ENCODE measurements around the gene CDK18. TPM values are rescaled to one million over a fixed set of nuclear protein-coding genes. Genes with fewer than 3 reads are reported as not detected.

The CDK18 gene
- total RNA-seq, 1 donor from 2014 or later: 0.68 TPM

DNA sequence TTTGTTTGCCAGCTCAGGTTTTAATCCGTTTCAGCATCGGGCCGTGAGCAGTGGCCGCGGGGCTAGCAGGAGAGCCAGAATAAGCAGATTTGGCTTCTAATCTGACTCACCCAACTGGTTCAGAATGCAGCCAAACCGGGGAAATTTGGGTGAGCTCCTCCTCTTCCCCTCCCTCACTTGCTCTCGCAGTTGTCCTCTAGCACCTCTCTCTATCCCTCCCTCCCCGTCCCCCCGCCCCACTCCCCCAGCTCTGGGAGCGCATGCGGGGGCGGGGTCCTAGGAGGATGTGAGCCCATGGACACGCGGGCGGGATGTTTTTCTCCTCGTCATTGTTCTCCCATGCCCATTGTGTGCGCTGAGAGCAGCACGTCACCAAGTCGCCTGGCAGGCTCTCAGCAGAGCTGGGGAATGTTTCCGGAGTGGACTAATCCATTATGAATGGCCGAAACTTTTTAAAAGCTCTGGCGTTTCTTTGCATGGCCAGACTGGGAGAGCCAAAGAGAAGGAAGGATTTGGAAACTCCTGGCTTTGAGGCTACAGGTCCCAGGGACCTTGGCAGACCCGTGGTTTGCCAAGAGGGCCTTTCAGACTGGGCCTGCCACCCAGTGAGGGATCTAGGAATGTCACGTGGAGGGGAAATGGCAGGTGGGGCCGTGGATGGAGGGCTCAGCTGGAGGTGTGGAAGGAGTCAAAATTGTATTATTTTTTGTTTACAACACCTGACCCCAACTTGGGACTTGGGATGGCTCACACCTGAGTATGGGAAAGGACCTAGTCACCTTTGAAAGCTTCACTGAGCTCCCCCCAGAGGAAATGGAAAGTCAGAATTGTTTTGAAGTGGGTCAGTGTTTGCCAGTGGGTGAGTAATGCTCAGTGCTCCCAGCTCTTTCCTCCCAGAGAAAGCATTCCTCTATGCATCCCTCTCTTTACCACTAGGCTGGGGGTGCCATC lies 39.2 kb downstream of the CDK18 start:
- DNase-seq (ENCODE audit: low spot score): no peak
- intact Hi-C loops (cut with micrococcal nuclease): no loop called here
- Mint-ChIP-seq H3K9me3 (no peaks in the 10 kb centered on the region), H3K27me3 (ENCODE audit: low read depth) (peaks cover 24% of the 10 kb centered on the region), H3K27ac (peak overlapping the region; percentile 33), H3K4me3 (ENCODE audit: low read depth) (peak overlapping the region; percentile 47), H3K4me1 (ENCODE audit: low read depth) (peaks cover 5% of the 10 kb centered on the region), H3K36me3 (ENCODE audit: low read depth) (no peaks in the 10 kb centered on the region)

DNA sequence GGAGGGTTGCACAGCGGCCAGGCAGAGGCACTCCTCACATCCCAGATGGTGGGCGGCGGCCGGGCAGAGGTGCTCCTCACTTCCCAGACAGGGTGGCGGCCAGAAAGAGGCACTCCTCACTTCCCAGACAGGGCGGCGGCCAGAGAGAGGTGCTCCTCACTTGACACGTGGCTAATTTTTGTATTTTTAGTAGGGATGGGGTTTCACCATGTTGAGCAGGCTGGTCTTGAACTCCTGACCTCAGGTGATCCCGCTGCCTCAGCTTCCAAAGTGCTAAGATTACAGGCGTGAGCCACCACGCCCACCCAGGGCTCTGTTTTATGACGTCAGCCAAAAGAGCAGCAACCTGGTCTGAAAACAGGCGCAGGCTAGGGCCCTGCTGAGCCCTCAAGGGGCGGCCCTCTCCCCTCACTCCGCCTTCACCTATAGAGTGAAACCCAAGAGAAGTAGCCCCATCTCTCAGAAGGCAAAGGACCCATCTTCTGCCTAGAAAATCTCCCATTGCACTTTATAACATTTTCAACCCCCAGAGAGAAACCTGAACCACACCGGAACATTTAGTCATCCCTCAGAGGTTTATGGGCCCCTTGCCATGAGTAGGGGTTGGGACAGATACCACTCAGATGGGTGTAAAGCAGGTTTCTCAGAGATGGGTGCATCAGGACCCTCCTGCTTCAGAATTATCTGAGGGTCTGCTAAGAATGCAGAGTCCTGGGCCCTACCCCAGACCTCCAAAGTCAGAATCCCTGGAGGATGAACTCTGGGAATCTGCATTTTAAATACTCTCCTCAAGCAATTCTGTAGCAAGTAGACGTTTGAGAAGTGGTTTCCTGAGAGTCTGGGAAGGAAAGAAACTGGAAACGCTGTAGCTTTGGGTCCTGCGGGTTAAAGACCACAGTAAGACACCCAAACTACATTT lies 40.8 kb downstream of the CDK18 start:
- Mint-ChIP-seq H3K9me3 (no peaks in the 10 kb centered on the region), H3K4me3 (ENCODE audit: low read depth) (no peak overlapping the region), H3K27ac (no peak overlapping the region), H3K27me3 (ENCODE audit: low read depth) (peaks cover 28% of the 10 kb centered on the region), H3K36me3 (ENCODE audit: low read depth) (no peaks in the 10 kb centered on the region), H3K4me1 (ENCODE audit: low read depth) (peaks cover 5% of the 10 kb centered on the region)
- intact Hi-C loops (cut with micrococcal nuclease): no loop called here
- DNase-seq (ENCODE audit: low spot score): no peak

DNA sequence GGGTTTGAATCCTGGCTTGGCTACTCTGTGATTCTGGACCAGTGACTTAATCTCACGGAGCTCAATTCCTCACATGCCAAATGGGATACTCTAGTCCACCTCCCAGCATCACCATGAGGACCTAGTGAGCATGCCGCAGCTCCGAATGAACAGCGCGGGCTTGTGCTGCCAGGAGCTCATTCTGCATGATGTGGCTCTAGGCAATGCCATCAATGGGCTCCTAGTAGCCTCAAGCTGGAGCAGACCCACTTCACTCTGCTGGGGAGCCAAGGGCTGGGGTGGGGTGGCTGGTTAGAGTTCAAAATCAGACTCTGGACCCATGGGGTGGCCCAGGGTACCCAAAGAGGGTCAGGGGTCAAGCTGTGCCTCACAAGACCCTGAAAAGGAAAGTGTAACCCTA lies 41.5 kb downstream of the CDK18 start:
- intact Hi-C loops (cut with micrococcal nuclease): no loop called here
- no peaks in the 10 kb centered on the region for H3K9me3 Mint-ChIP-seq
- no peak for DNase-seq (ENCODE audit: low spot score)
- H3K36me3 Mint-ChIP-seq (ENCODE audit: low read depth): no peaks in the 10 kb centered on the region
- peaks cover 26% of the 10 kb centered on the region for H3K27me3 Mint-ChIP-seq (ENCODE audit: low read depth)
- H3K4me3 Mint-ChIP-seq (ENCODE audit: low read depth): no peak overlapping the region
- H3K27ac Mint-ChIP-seq: no peak overlapping the region
- peaks cover 5% of the 10 kb centered on the region for H3K4me1 Mint-ChIP-seq (ENCODE audit: low read depth)

DNA sequence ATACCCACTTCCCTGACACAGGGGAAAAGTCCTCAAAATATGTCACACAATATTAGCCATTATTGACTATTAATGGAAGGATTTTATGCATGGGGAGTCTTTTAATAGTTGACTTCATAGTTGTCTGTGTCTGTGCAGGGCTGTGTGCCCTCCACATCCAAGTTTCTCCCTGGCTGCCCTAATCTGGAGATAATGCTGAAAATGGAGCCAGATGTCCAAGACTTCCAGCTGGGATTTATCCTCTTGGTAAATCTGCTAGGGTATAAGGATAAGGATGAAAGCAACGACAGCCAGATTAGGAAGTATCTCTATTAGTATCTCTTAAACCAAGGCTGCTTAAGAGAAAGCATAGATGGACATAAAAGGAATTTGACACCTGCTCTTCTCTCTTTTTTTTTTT lies 42.1 kb downstream of the CDK18 start:
- intact Hi-C loops (cut with micrococcal nuclease): no loop called here
- Mint-ChIP-seq H3K27ac (no peak overlapping the region), H3K9me3 (no peaks in the 10 kb centered on the region), H3K36me3 (ENCODE audit: low read depth) (no peaks in the 10 kb centered on the region), H3K4me1 (ENCODE audit: low read depth) (peaks cover 5% of the 10 kb centered on the region), H3K27me3 (ENCODE audit: low read depth) (peaks cover 22% of the 10 kb centered on the region), H3K4me3 (ENCODE audit: low read depth) (no peak overlapping the region)
- no peak for DNase-seq (ENCODE audit: low spot score)

DNA sequence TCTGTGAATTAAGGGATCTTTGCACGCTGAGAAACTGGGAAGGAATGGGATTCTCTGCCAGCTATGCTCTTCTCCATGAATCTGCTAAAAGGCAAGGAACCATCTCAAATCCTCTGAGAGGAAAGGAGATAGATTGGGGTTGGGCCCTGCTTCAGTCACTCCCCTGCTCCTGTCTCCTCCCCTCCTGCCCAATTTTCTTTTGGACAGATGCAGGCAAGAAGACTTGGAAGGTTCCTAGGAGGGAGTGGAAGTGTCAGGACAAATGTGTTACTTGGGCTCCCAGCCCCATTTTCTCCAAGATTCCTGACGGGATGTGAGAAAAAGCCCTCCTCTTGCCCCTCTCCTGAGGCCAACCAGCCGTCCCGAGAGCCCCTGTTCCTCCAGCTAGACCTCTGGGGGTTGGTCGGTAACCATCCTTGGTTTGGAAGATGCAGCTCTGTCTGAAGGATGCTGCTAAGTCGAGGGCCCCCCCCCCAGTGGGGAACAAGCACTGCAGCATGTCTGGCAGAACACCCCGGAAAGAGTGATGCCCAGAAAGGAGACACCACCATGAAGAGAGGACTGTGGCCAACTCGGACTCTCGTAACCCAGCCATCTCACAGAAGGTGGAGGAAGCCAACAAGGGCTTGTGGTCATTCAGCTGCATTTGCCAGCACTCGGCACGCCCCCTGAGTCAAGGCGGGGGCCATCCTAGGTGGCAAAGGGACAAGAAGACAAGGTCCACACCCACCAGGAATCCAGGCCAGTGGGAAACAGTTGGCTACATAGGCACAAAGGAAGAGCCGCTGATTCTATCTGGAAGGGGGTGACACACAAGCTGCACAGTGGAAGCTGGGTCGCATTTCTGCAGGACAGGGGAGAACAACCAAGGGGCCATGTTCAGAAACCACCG lies 43.7 kb downstream of the CDK18 start:
- no peak overlapping the region for H3K4me3 Mint-ChIP-seq (ENCODE audit: low read depth)
- no peak for DNase-seq (ENCODE audit: low spot score)
- no peaks in the 10 kb centered on the region for H3K36me3 Mint-ChIP-seq (ENCODE audit: low read depth)
- no peaks in the 10 kb centered on the region for H3K9me3 Mint-ChIP-seq
- H3K27ac Mint-ChIP-seq: no peak overlapping the region
- intact Hi-C loops (cut with micrococcal nuclease): no loop called here
- H3K27me3 Mint-ChIP-seq (ENCODE audit: low read depth): peaks cover 20% of the 10 kb centered on the region
- H3K4me1 Mint-ChIP-seq (ENCODE audit: low read depth): peaks cover 5% of the 10 kb centered on the region

DNA sequence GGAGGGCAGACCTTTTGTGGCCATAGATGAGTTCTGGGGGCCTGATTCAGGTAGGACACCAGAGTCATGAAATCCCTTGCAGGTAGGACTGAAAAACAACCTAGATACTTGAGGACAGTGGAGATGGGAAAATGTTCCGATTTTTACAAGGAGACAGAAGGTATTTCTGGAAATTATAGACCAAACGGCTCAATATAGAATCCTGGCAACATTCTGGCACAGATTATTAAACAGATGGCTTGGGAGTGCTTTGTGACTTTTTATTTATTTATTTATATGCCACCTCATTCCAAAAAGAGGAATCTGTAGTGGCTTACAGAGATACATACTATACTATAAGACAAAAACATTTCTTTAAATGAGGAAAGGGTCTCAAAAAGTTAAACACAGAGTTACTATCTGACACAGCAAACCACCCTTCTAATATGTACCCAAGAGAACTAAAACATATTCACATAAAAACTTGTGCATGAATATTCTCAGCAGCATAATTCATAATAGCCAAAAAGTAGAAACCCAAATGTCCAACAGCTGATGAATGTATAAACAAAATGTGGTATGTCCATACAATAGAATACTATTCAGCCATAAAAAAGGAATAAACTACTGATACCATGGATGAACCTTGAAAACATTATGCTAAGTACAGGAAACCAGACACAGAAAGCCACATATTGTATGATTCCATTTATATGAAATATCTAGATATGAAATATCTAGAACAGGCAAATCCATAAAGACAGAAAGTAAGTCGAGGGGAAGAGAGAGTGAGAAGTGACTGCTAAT lies 49.8 kb downstream of the CDK18 start:
- intact Hi-C loops (cut with micrococcal nuclease): no loop called here
- no peak overlapping the region for H3K27ac Mint-ChIP-seq
- no peak overlapping the region for H3K4me3 Mint-ChIP-seq (ENCODE audit: low read depth)
- no peaks in the 10 kb centered on the region for H3K36me3 Mint-ChIP-seq (ENCODE audit: low read depth)
- no peaks in the 10 kb centered on the region for H3K4me1 Mint-ChIP-seq (ENCODE audit: low read depth)
- H3K27me3 Mint-ChIP-seq (ENCODE audit: low read depth): peaks cover 32% of the 10 kb centered on the region
- H3K9me3 Mint-ChIP-seq: peaks cover 19% of the 10 kb centered on the region
- no peak for DNase-seq (ENCODE audit: low spot score)

DNA sequence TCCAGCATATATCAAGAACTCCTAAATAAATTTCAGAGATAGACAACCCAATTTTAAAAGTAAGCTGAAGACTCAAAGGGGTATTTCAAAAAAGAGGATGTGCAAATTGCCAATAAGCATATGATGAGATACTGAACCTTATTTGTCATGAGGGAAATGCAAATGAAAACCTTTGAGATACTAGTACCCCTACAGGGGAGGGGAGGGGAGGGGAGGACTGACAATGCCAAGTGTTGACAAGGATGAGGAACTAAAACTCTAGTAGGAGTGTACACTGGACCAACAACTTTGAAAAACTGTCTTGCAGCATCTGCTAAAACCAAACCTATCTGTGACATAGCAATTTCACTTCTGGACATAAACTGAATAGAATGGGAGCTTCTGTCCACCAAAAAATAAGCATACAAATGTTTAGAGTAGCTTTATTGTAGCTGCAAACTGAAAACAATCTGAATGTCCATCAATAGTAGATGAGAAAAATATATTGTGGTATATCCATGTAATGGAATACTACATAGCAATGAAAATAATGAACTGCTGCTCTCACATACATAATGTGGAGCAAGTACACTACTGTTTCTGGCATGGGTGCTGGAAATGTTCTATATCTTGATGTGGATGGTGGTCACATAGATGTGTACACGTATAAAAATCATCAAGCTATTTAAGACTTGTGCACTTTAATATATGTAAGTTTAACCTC lies 57.2 kb downstream of the CDK18 start:
- Mint-ChIP-seq H3K27me3 (ENCODE audit: low read depth) (peaks cover 57% of the 10 kb centered on the region), H3K9me3 (peaks cover 12% of the 10 kb centered on the region), H3K27ac (no peak overlapping the region), H3K4me1 (ENCODE audit: low read depth) (no peaks in the 10 kb centered on the region), H3K36me3 (ENCODE audit: low read depth) (no peaks in the 10 kb centered on the region), H3K4me3 (ENCODE audit: low read depth) (no peak overlapping the region)
- DNase-seq (ENCODE audit: low spot score): no peak
- intact Hi-C loops (cut with micrococcal nuclease): no loop called here

DNA sequence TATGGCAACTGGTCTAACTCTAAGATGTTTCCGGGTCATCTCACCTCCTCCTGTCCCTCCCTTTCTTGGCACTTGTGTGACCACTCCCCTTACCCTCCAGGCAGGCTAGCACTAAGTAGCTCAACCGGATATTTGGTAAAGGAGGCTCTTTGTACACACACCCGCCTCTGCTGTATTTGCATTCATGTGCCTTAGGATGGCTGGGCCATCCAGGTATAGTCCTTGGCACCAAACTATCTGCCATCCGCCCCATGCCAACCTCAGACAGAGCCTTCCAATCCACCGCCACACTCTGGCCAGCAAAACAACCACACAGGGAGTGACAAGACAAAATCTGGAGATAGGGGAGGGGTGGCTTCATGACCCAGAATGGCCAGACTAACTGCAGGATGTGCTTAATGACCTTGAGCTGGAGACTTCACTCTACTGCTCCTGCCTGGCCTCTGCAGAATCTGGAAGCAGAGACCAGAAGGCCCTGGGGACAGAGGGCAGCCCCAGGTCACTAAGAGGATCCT lies 59.5 kb downstream of the CDK18 start:
- no peaks in the 10 kb centered on the region for H3K36me3 Mint-ChIP-seq (ENCODE audit: low read depth)
- H3K27ac Mint-ChIP-seq: no peak overlapping the region
- H3K27me3 Mint-ChIP-seq (ENCODE audit: low read depth): peaks cover 59% of the 10 kb centered on the region
- intact Hi-C loops (cut with micrococcal nuclease): no loop called here
- peaks cover 12% of the 10 kb centered on the region for H3K9me3 Mint-ChIP-seq
- no peak overlapping the region for H3K4me3 Mint-ChIP-seq (ENCODE audit: low read depth)
- DNase-seq (ENCODE audit: low spot score): no peak
- H3K4me1 Mint-ChIP-seq (ENCODE audit: low read depth): no peaks in the 10 kb centered on the region

DNA sequence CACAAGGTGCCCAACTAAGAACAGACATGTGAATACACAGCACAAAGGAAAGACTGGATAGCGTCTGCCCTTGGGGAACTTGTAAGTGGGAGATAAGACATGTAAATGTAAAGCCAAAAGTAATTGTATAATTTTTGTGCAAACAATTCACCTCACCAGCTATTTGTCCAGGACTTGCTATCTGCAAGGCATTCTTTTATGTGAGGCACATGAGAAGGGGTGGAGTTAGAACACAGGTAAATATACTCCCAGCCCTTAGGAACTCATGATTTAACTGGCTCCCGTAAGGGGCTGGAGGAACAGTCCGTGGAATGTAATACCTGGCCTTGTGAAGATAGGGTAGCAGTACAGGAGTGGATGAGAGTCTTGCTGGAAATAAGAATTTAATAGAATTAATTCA lies 61.3 kb downstream of the CDK18 start:
- Mint-ChIP-seq H3K36me3 (ENCODE audit: low read depth) (no peaks in the 10 kb centered on the region), H3K4me1 (ENCODE audit: low read depth) (no peaks in the 10 kb centered on the region), H3K9me3 (peaks cover 9% of the 10 kb centered on the region), H3K4me3 (ENCODE audit: low read depth) (no peak overlapping the region), H3K27ac (no peak overlapping the region), H3K27me3 (ENCODE audit: low read depth) (peaks cover 52% of the 10 kb centered on the region)
- intact Hi-C loops (cut with micrococcal nuclease): no loop called here
- DNase-seq (ENCODE audit: low spot score): no peak

DNA sequence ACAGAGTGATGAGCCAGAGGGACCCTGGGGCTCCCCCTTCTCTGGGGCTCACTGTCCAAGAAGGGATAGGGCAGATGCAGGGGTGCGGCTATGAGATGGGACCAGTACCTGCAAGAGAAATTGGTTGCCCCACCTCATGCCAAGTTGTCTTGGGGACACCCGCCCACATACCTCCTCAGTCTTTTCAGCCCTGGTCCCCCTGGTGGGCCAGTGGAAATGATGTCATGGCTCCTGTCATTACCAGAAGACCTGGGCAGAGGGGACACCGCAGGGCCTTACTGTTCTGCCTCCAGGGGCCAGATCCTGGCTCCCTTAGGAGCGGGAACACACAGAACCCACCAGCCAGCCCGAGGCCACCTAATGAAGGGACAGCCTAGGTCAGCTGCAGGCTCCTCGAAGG lies 63.2 kb downstream of the CDK18 start:
- H3K4me1 Mint-ChIP-seq (ENCODE audit: low read depth): no peaks in the 10 kb centered on the region

DNA sequence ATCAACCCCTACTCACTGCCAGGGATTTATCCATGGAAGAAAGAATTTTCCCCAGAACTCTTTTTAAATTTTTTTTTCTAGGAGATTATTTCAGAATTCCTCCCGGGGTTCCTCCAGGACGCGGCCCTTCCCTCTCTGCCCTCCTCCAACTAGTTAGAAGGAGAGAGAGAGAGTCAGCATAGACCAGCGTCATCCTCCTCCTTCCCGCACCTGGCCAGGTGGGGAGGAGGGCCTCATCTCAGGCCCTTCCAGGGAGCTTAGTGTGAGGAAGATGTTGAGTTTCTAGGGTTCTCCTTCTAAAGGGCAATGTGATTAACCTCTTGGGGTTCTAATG lies 63.6 kb downstream of the CDK18 start:
- Mint-ChIP-seq H3K36me3 (ENCODE audit: low read depth) (no peaks in the 10 kb centered on the region), H3K27ac (no peak overlapping the region), H3K4me1 (ENCODE audit: low read depth) (no peaks in the 10 kb centered on the region), H3K27me3 (ENCODE audit: low read depth) (peaks cover 54% of the 10 kb centered on the region), H3K4me3 (ENCODE audit: low read depth) (no peak overlapping the region), H3K9me3 (no peaks in the 10 kb centered on the region)
- no peak for DNase-seq (ENCODE audit: low spot score)
- intact Hi-C loops (cut with micrococcal nuclease): no loop called here

More for the DNA sequence above, 63.2 kb downstream of the CDK18 start:
- H3K27ac Mint-ChIP-seq: no peak overlapping the region
- DNase-seq (ENCODE audit: low spot score): no peak
- H3K9me3 Mint-ChIP-seq: no peaks in the 10 kb centered on the region
- intact Hi-C loops (cut with micrococcal nuclease): no loop called here
- H3K4me3 Mint-ChIP-seq (ENCODE audit: low read depth): no peak overlapping the region
- H3K36me3 Mint-ChIP-seq (ENCODE audit: low read depth): no peaks in the 10 kb centered on the region
- peaks cover 54% of the 10 kb centered on the region for H3K27me3 Mint-ChIP-seq (ENCODE audit: low read depth)
